ENCODE measurements around the gene TTC17.
"Not testable (repeated sequence)": the region's sequence is repeated elsewhere in the genome, so short reads cannot be mapped to it uniquely, and the experiment has no call there.

TTC17 gene

GRCh38 chr11:43358801-43359421, at the start of gene TTC17:
TTC17 (plus strand) TSS chr11:43358920; CDS start chr11:43358955, 35 bp downstream.
- peak; percentile 93 for DNase-seq

GRCh38 chr11:43311791-43312607, 46.7 kb upstream of the TTC17 start, which contains the start of gene API5:
API5 (plus strand) TSS chr11:43311996; CDS start chr11:43312128, 132 bp downstream.
- DNase-seq, result peak; percentile 93

GRCh38 chr11:43315966-43316365, 42.8 kb upstream of the TTC17 start:
- DNase-seq, result no peak

- no peak for DNase-seq
Observed at GRCh38 chr11:43316451-43316850, 42.3 kb upstream of the TTC17 start.

- DNase-seq, result no peak
Observed at GRCh38 chr11:43327987-43328386, 30.7 kb upstream of the TTC17 start.

GRCh38 chr11:43328482-43328881, 30.2 kb upstream of the TTC17 start:
- DNase-seq, result no peak

GRCh38 chr11:43341159-43341558, 17.6 kb upstream of the TTC17 start:
- DNase-seq, result no peak

- DNase-seq, result not testable (repeated sequence)
Observed at GRCh38 chr11:43351426-43351825, 7.3 kb upstream of the TTC17 start.

GRCh38 chr11:43354311-43354710, 4.4 kb upstream of the TTC17 start:
- no peak for DNase-seq

GRCh38 chr11:43356336-43356735, 2.4 kb upstream of the TTC17 start:
- no peak for DNase-seq

GRCh38 chr11:43358279-43358800, 380 bp upstream of the TTC17 start:
- no peak for DNase-seq

GRCh38 chr11:43359422-43359818, 700 bp downstream of the TTC17 start:
- DNase-seq, result peak; percentile 49

- DNase-seq, result no peak
Observed at GRCh38 chr11:43360361-43361032, 1.8 kb downstream of the TTC17 start.

- DNase-seq, result no peak
Observed at GRCh38 chr11:43366677-43367076, 8.0 kb downstream of the TTC17 start.

GRCh38 chr11:43367382-43368178, 8.9 kb downstream of the TTC17 start:
- no peak for DNase-seq

GRCh38 chr11:43376065-43376464, 17.3 kb downstream of the TTC17 start:
- DNase-seq, result no peak

GRCh38 chr11:43376594-43376993, 17.9 kb downstream of the TTC17 start:
- no peak for DNase-seq

GRCh38 chr11:43377389-43377788, 18.7 kb downstream of the TTC17 start:
- no peak for DNase-seq

- no peak for DNase-seq
Observed at GRCh38 chr11:43378897-43379296, 20.2 kb downstream of the TTC17 start.

- DNase-seq, result no peak
Observed at GRCh38 chr11:43381802-43382201, 23.1 kb downstream of the TTC17 start.

GRCh38 chr11:43382614-43383013, 23.9 kb downstream of the TTC17 start:
- no peak for DNase-seq

- no peak for DNase-seq
Observed at GRCh38 chr11:43384393-43384792, 25.7 kb downstream of the TTC17 start.

- DNase-seq, result no peak
Observed at GRCh38 chr11:43392713-43393112, 34.0 kb downstream of the TTC17 start.

All from NCI-H2171 treated with DMSO at 0.1 percent for 48 hours (cell line).